GM12878 (cell line): Measurements from ENCODE around the gene PPP2R5A. TPM values are rescaled to one million over a fixed set of nuclear protein-coding genes. Genes with fewer than 3 reads are reported as not detected.

Experiments used
- ATAC-seq: fragments of 200-7000 bp; cut with Tn5 transposase; 3 replicates; pipeline ENCODE4 v1.9.1; 2020; ENCODE audit warnings: mild to moderate bottlenecking, moderate library complexity
- BruUV-seq: library from RNA; stranded (reverse); fragments of 400-500 nt; replicated peaks from 2 replicates; lab custom pipeline; 2021; lab: Mats Ljungman, UMichigan
- CTCF ChIA-PET: fragments of 300-600 bp; sonication (Branson Sonifier 250); formaldehyde crosslinking; extraction: SDS; loops from one replicate; lab custom pipeline; 2021; ENCODE audit warnings: inconsistent platforms; lab: Yijun Ruan, JAX
- POLR2A ChIA-PET: fragments of 350-600 bp; formaldehyde crosslinking; extraction: SDS; loops from one replicate; lab custom pipeline; 2021; ENCODE audit warnings: inconsistent platforms; lab: Charles Lee
- RAD21 ChIA-PET: fragments of 300-600 bp; sonication (Branson Sonifier 250); formaldehyde crosslinking; loops from one replicate; lab custom pipeline; 2023; ENCODE audit warnings: antibody characterized with exemption; ENCODE audit not compliant: unreplicated experiment; lab: Charles Lee
- SMC1A ChIA-PET: fragments of 300-600 bp; sonication (Branson Sonifier 250); formaldehyde crosslinking; loops from one replicate; lab custom pipeline; 2023; ENCODE audit not compliant: unreplicated experiment, uncharacterized antibody; lab: Charles Lee
- DNase-seq: peaks from one replicate; pipeline ENCODE4 v3.0.0-alpha.2; 2011; ENCODE audit warnings: low read depth, low spot score
- FAIRE-seq: peaks from 3 replicates; lab custom pipeline; 2011; peaks lifted over from hg19 to GRCh38; lab: Jason Lieb, UNC
- H2AFZ ChIP-seq: 2 replicates; pipeline ENCODE4 v1.6.0; 2011; ENCODE audit warnings: low read depth, low read length, control low read depth; ENCODE audit not compliant: control insufficient read depth
- H3K27ac ChIP-seq: 2 replicates; pipeline ENCODE4 v1.5.1; 2011; ENCODE audit warnings: control low read depth; ENCODE audit not compliant: control insufficient read depth, insufficient read depth
- H3K27me3 ChIP-seq, 2 experiments: replicated peaks in 1 of 2; 2 replicates each; pipeline versions ENCODE4 v1.6.0 to v1.6.1; 2011; ENCODE audit warnings: low read length in 1 of 2; ENCODE audit not compliant: control insufficient read depth in 2 of 2, insufficient read depth in 2 of 2
- H3K36me3 ChIP-seq, 2 experiments: 2 replicates each; pipeline ENCODE4 v1.5.1; 2011; ENCODE audit warnings: low read length in 1 of 2; ENCODE audit not compliant: control insufficient read depth in 2 of 2, insufficient read depth in 2 of 2
- H3K4me1 ChIP-seq: 2 replicates; pipeline ENCODE4 v1.6.1; 2011; ENCODE audit warnings: mild to moderate bottlenecking, low read length, moderate library complexity, mixed read lengths; ENCODE audit not compliant: control insufficient read depth, insufficient read depth
- H3K4me2 ChIP-seq: 2 replicates; pipeline ENCODE4 v1.6.0; 2011; ENCODE audit warnings: control low read depth; ENCODE audit not compliant: control insufficient read depth, insufficient read depth
- H3K4me3 ChIP-seq: fragments of 200-600 bp; sonication (generic); 2 replicates; pipeline ENCODE4 v1.5.1; 2016
- H3K79me2 ChIP-seq: 2 replicates; pipeline ENCODE4 v1.6.0; 2011; ENCODE audit warnings: low read length; ENCODE audit not compliant: control insufficient read depth, insufficient read depth
- H3K9ac ChIP-seq: 2 replicates; pipeline ENCODE4 v1.8.0; 2011; ENCODE audit warnings: low read length, control low read depth, mixed read lengths; ENCODE audit not compliant: control insufficient read depth, insufficient read depth
- H3K9me3 ChIP-seq: replicated peaks from 3 replicates; pipeline ENCODE4 v1.5.1; 2011; ENCODE audit warnings: mild to moderate bottlenecking, low read length; ENCODE audit not compliant: control insufficient read depth, insufficient read depth
- H4K20me1 ChIP-seq: 2 replicates; pipeline ENCODE4 v1.6.0; 2011; ENCODE audit not compliant: control insufficient read depth, insufficient read depth
- EP300 ChIP-seq, 2 experiments: fragments of 150-350 bp in 1 of 2; IDR thresholded peaks; 2 replicates each; pipeline ENCODE4 v1.6.1; 2011 to 2012; ENCODE audit warnings: low read depth in 2 of 2, low read length in 2 of 2, borderline replicate concordance in 1 of 2, improper control_type of control experiment in 1 of 2, inconsistent platforms in 1 of 2; ENCODE audit not compliant: control insufficient read depth in 1 of 2
- GATAD2B ChIP-seq: fragments of 450-650 bp; conservative IDR thresholded peaks from 2 replicates; pipeline ENCODE4 v1.6.1; 2017; ENCODE audit warnings: low read depth, mild to moderate bottlenecking, moderate library complexity
- HCFC1 ChIP-seq: fragments of 150-350 bp; IDR thresholded peaks from 2 replicates; pipeline ENCODE4 v1.6.1; 2014; ENCODE audit warnings: low read length
- IKZF2 ChIP-seq, 2 experiments: fragments of 450-650 bp; IDR thresholded peaks; 2 replicates each; pipeline ENCODE4 v1.6.1; 2017; ENCODE audit warnings: mild to moderate bottlenecking in 2 of 2, moderate library complexity in 2 of 2
- NBN ChIP-seq: fragments of 450-650 bp; IDR thresholded peaks from 2 replicates; pipeline ENCODE4 v1.6.1; 2016
- SPI1 ChIP-seq: IDR thresholded peaks from 2 replicates; pipeline ENCODE4 v1.6.1; 2011; ENCODE audit warnings: low read depth, mild to moderate bottlenecking, low read length, moderate library complexity, borderline replicate concordance; ENCODE audit not compliant: insufficient read depth
- ZBED1 ChIP-seq: IDR thresholded peaks from 2 replicates; pipeline ENCODE4 v1.6.1; 2016; ENCODE audit warnings: borderline replicate concordance
- ZNF622 ChIP-seq: fragments of 450-650 bp; IDR thresholded peaks from 2 replicates; pipeline ENCODE4 v1.6.1; 2017; ENCODE audit warnings: mild to moderate bottlenecking, inconsistent platforms
- WGBS: methylation state at CpG from one replicate; pipeline ENCODE4 v1.1.6; 2016; ENCODE audit warnings: low lambda C conversion rate; ENCODE audit not compliant: insufficient replicate concordance, insufficient coverage; ENCODE audit errors: missing lambda C conversion rate; 5-methylcytosine and 5-hydroxymethylcytosine counted together
- in situ Hi-C: fragments of 300-500 bp; cut with MboI; formaldehyde crosslinking; loops from 9 replicates; pipeline ENCODE4 v1.14.3; 2018; ENCODE audit warnings: mixed read lengths
- intact Hi-C: fragments of 100-400 bp; cut with micrococcal nuclease; formaldehyde crosslinking; loops from one replicate; pipeline ENCODE4 v1.14.2; 2022; ENCODE audit not compliant: unreplicated experiment
- polyA plus RNA-seq, 11 experiments: library from polyadenylated mRNA; depleted of rRNA in 4 of 11; unstranded in 6 of 11; stranded (reverse) in 5 of 11; fragments of >200 nt; fragmentation: Nextera tagmentation in 4 of 11; fragmentation: Illumina TruSeq in 1 of 11; extraction: Ambion mirVana in 4 of 11; extraction: Trizol in 1 of 11; gene quantifications; 1 replicate in 1 of 11; 2 replicates in 10 of 11; pipeline versions ENCODE4 v1.2.1 to v1.2.3, GENCODE V29; 2011 to 2016; ENCODE audit warnings: inconsistent platforms in 2 of 11, missing spikeins in 2 of 11, low read depth in 1 of 11
- total RNA-seq, 4 experiments: library from RNA; depleted of rRNA in 3 of 4; stranded (reverse); fragments of >200 nt in 3 of 4; fragmentation: Illumina TruSeq in 1 of 4; extraction: Trizol in 1 of 4; gene quantifications; 2 replicates each; pipeline versions ENCODE4 v1.2.1 to v1.2.3, GENCODE V29; 2013 to 2021
- TF ChIP-seq, protein P1 (sequence below): fragments of 450-650 bp; IDR thresholded peaks from 2 replicates; pipeline ENCODE4 v1.6.1; 2017; ENCODE audit warnings: mild to moderate bottlenecking
- TF ChIP-seq, protein P2 (sequence below): fragments of 150-350 bp; IDR thresholded peaks from 2 replicates; pipeline ENCODE4 v1.6.1; 2016; ENCODE audit warnings: low read depth, low read length
- TF ChIP-seq, protein P3 (sequence below): fragments of 450-650 bp; formaldehyde crosslinking; IDR thresholded peaks from 2 replicates; pipeline ENCODE4 v1.4.0; 2020; ENCODE audit warnings: mild to moderate bottlenecking, moderate library complexity

The PPP2R5A gene
- total and polyA plus RNA-seq, 10 of the 15 experiments (the other 5 are each of a cell fraction or from before 2014, with no cell fraction given): 15.4 to 40.6 (median 32.5) TPM

DNA sequence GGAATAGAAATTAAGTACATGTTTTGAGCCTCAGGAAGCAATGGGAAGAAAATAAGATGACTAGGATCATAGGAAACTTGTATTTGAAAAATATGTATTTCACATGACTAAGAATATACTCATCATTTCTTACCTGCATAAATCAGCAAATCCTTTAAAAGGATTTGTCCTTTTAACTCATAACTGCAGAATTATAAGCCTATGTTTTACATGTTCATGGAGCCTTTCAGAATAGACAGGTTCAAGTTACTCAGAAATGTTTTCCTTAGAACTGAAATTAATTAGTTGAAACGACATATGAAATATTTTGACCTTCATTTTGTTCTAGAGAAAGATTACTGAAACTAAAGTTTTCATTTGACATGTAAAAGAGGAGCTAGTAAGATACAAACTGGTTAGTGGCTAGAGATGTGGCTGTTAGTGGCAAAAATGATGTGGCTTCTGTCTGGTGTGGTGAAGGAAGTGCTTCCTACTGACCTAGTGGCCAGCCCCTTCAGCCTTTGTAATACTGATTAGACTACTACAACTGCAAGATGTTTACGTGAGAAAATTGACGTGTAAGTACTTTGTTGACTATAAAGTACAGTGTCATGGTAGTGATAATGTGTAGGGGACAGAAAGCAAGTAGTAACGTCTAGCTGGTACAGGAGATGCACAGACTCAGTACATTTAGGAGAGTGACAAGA, 74.7 kb downstream of the PPP2R5A start (continued):
- TF ChIP-seq, protein P1, sequence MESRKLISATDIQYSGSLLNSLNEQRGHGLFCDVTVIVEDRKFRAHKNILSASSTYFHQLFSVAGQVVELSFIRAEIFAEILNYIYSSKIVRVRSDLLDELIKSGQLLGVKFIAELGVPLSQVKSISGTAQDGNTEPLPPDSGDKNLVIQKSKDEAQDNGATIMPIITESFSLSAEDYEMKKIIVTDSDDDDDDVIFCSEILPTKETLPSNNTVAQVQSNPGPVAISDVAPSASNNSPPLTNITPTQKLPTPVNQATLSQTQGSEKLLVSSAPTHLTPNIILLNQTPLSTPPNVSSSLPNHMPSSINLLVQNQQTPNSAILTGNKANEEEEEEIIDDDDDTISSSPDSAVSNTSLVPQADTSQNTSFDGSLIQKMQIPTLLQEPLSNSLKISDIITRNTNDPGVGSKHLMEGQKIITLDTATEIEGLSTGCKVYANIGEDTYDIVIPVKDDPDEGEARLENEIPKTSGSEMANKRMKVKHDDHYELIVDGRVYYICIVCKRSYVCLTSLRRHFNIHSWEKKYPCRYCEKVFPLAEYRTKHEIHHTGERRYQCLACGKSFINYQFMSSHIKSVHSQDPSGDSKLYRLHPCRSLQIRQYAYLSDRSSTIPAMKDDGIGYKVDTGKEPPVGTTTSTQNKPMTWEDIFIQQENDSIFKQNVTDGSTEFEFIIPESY: no peak
- TF ChIP-seq ZBED1 (no peak), HCFC1 (no peak), SPI1 (no peak)

DNA sequence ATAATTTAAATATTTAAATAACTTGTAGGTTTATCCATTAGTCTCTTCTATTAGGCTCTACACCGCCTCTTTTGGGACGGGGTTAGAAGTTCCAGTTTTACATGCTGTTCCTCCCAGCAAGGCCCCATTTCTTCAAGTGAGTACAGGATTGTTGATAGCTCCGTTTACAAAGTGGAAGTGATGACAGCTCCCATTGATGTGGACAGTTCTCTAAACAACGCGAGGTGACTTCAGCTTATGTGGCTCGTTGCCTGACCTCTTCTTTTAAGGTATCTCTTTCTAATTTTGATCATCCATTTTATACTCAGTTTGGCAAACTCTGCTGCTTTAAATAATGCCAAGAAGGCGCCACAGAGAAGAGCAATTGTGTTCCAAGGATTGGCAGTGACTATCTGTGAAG, 79.8 kb downstream of the PPP2R5A start:
- Histone ChIP-seq H3K4me2 (no peak overlapping the region), H3K27ac (no peak overlapping the region), H3K79me2 (no peaks in the 10 kb centered on the region), H3K9ac (no peak overlapping the region), H3K4me3 (no peak overlapping the region), H3K4me1 (no peaks in the 10 kb centered on the region), H4K20me1 (no peaks in the 10 kb centered on the region), H3K27me3 (no peaks in the 10 kb centered on the region), H3K9me3 (no peaks in the 10 kb centered on the region; the same call in 2 of the 3 replicates), H2AFZ (no peak overlapping the region), H3K36me3 (peaks cover 7 to 33% of the 10 kb centered on the region in 2 experiments)
- DNase-seq: no peak
- in situ Hi-C loops: loop anchor here (5.0 to 10.0 kb wide), 2 partner anchors 293 to 680 kb away; no protein-coding TSS in a partner anchor
- WGBS: 93% methylated on average over 7 of the region's 7 CpGs
- no peak for ATAC-seq
- BruUV-seq: no TSS peak
- ChIA-PET RAD21 (interaction anchor here (0.8 to 2.9 kb wide), 6 partner anchors 89 to 684 kb away, joined by 3 to 18 read pairs (median 6); no protein-coding TSS in a partner anchor), POLR2A (interaction anchor here (0.5 to 1.2 kb wide), 2 partner anchors 14 to 305 kb away, joined by 3 read pairs; no protein-coding TSS in a partner anchor), CTCF (interaction anchor here (0.7 to 5.1 kb wide), 11 partner anchors 9 to 686 kb away, joined by 3 to 123 read pairs (median 4); partner anchors contain the start of genes DTL and INTS7), SMC1A (interaction anchor here (0.9 to 9.0 kb wide), 6 partner anchors 9 to 302 kb away, joined by 3 to 102 read pairs (median 8); no protein-coding TSS in a partner anchor)
- intact Hi-C loops: no loop called here
- no peak for FAIRE-seq
- TF ChIP-seq EP300 (IDR thresholded peaks at IDR 0.05; ENCODE audit: borderline replicate concordance in 1 of 2, control insufficient read depth in 1 of 2, low read depth in 2 of 2, low read length in 2 of 2) (no peak), IKZF2 (IDR thresholded peaks at IDR 0.05) (no peak), ZNF622 (no peak), NBN (no peak), GATAD2B (no peak)
- TF ChIP-seq, protein P2, sequence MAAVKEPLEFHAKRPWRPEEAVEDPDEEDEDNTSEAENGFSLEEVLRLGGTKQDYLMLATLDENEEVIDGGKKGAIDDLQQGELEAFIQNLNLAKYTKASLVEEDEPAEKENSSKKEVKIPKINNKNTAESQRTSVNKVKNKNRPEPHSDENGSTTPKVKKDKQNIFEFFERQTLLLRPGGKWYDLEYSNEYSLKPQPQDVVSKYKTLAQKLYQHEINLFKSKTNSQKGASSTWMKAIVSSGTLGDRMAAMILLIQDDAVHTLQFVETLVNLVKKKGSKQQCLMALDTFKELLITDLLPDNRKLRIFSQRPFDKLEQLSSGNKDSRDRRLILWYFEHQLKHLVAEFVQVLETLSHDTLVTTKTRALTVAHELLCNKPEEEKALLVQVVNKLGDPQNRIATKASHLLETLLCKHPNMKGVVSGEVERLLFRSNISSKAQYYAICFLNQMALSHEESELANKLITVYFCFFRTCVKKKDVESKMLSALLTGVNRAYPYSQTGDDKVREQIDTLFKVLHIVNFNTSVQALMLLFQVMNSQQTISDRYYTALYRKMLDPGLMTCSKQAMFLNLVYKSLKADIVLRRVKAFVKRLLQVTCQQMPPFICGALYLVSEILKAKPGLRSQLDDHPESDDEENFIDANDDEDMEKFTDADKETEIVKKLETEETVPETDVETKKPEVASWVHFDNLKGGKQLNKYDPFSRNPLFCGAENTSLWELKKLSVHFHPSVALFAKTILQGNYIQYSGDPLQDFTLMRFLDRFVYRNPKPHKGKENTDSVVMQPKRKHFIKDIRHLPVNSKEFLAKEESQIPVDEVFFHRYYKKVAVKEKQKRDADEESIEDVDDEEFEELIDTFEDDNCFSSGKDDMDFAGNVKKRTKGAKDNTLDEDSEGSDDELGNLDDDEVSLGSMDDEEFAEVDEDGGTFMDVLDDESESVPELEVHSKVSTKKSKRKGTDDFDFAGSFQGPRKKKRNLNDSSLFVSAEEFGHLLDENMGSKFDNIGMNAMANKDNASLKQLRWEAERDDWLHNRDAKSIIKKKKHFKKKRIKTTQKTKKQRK: no peak
- TF ChIP-seq, protein P3, sequence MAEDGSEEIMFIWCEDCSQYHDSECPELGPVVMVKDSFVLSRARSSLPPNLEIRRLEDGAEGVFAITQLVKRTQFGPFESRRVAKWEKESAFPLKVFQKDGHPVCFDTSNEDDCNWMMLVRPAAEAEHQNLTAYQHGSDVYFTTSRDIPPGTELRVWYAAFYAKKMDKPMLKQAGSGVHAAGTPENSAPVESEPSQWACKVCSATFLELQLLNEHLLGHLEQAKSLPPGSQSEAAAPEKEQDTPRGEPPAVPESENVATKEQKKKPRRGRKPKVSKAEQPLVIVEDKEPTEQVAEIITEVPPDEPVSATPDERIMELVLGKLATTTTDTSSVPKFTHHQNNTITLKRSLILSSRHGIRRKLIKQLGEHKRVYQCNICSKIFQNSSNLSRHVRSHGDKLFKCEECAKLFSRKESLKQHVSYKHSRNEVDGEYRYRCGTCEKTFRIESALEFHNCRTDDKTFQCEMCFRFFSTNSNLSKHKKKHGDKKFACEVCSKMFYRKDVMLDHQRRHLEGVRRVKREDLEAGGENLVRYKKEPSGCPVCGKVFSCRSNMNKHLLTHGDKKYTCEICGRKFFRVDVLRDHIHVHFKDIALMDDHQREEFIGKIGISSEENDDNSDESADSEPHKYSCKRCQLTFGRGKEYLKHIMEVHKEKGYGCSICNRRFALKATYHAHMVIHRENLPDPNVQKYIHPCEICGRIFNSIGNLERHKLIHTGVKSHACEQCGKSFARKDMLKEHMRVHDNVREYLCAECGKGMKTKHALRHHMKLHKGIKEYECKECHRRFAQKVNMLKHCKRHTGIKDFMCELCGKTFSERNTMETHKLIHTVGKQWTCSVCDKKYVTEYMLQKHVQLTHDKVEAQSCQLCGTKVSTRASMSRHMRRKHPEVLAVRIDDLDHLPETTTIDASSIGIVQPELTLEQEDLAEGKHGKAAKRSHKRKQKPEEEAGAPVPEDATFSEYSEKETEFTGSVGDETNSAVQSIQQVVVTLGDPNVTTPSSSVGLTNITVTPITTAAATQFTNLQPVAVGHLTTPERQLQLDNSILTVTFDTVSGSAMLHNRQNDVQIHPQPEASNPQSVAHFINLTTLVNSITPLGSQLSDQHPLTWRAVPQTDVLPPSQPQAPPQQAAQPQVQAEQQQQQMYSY: no peak
